HG03159 (cell line): Measurements from ENCODE around the gene ADM2.

ENCODE experiments used
- ATAC-seq: cut with Tn5 transposase; IDR thresholded peaks from one replicate; pipeline ENCODE4 v1.9.1; 2021; ENCODE audit warnings: mild to moderate bottlenecking, moderate library complexity; ENCODE audit not compliant: unreplicated experiment

Gene ADM2

DNA sequence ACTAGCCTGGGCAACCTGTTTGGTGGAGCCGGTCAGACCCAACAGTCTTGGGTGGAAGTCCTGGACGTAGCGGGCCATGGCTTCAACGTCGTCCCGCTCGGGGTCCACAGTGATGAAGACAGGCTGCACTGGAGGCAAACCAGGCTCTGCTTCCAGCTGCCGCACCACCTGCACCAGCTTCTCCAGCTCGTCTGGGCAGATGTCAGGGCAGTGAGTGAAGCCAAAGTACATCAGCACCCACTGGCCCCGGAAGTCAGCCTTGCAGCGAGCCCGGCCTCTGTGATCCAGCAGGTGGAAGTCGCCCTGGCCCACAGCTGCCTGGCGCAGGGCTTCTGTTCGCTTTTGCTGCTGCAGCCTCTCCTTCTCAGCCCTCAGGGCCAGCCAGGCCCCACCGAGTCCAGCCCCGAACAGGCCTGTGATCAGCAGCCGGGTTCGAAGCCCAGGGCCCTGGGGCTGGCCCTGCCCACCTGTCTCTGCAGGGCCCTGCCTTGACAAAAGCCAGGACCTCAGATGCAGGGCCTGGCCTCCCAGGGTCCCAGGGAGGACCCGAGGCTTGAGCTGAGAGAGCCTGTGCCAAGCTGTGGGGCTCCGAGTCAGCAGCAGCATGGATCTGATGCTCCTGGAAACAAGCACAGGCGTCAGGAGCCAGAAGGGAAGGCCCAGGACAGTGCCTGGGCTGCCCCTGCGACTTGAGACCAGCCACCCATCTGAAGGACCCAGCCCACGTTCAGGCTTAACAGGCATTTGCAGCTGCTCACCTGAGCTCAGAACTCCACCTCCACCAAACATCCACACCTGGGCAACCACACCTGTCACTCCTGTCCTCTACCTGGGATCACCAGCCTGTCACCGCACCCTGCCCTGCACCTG is 42.7 kb downstream of the ADM2 start:
- no peak for ATAC-seq

GRCh38 chr22:50524676-50525103 is 43.3 kb downstream of the ADM2 start:
- no peak for ATAC-seq

- peak; percentile 42 for ATAC-seq
Observed at GRCh38 chr22:50525104-50525857, 43.9 kb downstream of the ADM2 start, which contains the start of gene SCO2. TSS of gene SCO2 (minus strand) at chr22:50525598. CDS start at chr22:50524411, 1,187 bp downstream.

- no peak for ATAC-seq
Observed at GRCh38 chr22:50525858-50526107, 44.4 kb downstream of the ADM2 start.

- ATAC-seq: peak; percentile 26
Observed at GRCh38 chr22:50526108-50526833, 44.9 kb downstream of the ADM2 start.

- no peak for ATAC-seq
Observed at GRCh38 chr22:50526834-50527801, 45.8 kb downstream of the ADM2 start.

DNA sequence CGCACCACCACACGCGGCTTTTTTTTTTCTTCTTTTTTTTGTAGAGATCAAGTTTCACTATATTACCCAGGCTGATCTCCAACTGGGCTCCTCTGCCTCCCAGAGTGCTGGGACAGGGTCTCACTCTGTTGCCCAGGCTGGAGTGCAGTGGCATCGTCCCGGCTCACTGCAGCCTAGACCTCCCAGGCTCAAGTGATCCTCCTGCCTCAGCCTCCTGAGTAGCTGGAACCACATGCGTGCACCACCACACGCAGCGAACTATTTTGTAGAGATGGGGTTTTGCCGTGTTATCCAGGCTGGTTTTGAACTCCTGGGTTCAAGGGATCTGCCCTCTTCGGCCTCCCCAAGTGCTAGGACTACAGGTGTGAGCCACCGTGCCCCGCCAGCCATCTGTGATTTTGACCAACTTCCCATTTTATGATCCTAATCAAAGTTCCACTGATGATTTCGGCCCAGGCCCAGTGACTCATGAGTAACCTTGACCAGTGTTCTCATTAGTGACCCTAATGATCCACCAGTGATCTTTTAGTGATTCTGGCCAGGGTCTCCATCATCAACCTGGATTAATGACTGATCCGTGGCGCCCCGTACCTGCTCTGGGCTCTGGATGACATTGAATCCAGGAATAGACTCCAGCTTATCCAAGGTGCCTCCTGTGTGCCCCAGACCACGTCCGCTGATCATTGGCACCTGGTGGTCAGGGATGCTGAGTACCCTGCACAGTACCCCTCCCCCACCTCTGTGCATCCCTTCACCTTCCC is 46.8 kb downstream of the ADM2 start:
- no peak for ATAC-seq

- ATAC-seq: no peak
Observed at GRCh38 chr22:50528682-50529415, 47.5 kb downstream of the ADM2 start.

DNA sequence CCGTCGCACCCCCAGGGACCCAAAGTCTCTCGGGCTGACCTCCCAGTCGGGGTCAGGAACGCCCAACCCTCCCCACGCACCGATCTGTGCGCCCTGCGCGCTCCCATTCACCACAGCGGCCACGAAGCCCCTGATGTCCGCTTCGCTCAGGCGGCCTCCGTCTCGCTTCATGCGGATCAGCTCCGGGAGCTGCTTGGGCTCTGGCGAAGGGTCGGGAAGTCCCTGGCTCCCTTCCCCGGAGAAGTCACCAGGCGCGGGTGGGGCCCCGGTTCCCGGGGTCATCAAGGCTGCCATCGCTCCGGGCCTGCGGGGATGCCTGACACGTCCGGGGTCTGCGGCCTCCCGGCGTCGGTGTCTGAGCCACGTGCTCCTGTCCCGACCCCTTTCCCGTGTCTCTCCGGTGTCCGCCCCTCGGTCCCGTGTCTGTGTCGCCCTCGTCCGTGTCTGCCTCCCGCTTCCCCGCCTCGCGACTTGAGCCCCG is 48.1 kb downstream of the ADM2 start:
- ATAC-seq: no peak

DNA sequence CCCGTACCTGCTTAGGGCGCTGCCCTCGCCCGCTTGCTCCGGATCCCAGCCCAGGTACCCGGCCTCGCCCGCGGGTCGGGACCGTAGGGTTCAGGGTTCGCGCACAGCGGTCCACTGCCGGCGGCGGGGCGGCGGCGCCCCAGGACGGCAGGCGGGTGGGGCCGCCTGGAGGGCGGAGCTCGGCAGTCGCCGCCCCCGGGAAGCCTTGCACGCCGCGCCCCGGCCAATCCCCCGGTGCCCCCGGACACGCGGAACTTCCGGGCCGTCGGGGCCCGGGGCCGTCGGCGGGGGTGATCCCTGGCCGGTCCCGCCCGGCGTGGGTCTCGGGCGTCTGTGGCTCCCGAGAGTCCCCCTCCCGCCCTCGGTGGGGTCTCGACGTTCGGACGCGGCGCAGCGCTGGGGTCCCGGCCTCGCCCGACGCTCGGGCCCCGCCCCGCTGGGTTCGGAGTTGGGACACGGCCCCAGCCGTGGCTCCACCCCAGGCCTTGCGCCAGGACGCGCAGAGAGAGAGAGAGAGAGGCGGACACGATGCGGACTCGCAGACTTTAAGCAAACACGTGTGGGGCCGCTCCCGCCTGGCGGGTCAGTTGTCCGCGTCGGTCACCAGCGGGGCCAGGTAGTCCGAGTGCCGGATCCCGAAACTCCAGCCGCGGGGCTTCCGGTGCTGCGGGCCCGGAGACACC is 48.7 kb downstream of the ADM2 start, which contains the start of gene TYMP:
Gene TYMP (minus strand): TSS at position 116 of the 683 bp plus-strand sequence. CDS start 303 bp downstream, outside the sequence.
- ATAC-seq: peak; percentile 21

DNA sequence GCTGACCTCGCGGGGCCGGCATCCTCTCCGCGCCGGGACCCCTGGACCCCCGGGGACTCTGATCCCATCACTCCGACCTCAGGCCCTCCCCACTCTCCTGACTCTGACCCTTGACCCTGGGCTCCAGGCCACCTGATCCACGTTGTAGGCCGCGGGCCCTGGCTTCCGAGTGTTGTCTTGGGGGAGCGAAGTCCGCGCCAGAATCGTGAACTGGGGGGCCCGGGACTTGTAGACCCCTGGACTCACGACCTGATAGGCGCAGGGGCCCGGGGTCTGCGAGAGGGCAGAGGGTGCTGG is 49.2 kb downstream of the ADM2 start:
- no peak for ATAC-seq

DNA sequence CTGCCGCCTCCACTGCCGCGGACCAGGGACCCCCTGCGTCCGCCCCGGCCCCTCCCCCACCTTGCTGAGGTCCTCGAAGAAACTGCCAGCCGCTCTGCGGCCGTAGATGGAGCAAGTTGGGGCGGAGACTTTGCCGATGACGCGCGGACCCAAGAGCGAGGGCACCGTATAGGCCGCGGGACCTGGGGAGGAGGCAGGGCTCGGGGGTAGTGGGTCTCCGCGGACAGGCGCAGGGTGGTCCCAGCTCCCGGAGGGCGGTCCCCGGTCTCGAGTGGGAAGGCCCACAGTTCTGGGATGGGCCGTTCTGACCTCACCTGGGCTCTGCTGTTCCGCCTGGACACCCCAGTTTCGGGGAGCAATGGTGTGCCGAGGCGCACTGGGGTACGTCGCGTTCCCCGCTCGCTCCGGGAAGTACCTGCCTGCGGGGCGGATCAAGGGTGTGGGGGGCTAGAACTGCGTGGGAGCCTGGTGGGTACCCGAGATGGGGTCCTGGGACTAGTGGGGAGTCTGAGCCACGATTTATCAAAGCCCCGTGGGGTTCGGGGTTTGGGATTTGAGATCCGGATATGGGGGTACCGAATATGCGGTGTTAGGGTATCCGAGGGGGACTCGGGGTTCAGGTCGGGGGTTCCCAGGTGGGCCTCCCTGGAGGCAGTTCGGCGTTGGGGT is 49.7 kb downstream of the ADM2 start:
- no peak for ATAC-seq

- no peak for ATAC-seq
Observed at GRCh38 chr22:50531546-50531961, 50.2 kb downstream of the ADM2 start.

DNA sequence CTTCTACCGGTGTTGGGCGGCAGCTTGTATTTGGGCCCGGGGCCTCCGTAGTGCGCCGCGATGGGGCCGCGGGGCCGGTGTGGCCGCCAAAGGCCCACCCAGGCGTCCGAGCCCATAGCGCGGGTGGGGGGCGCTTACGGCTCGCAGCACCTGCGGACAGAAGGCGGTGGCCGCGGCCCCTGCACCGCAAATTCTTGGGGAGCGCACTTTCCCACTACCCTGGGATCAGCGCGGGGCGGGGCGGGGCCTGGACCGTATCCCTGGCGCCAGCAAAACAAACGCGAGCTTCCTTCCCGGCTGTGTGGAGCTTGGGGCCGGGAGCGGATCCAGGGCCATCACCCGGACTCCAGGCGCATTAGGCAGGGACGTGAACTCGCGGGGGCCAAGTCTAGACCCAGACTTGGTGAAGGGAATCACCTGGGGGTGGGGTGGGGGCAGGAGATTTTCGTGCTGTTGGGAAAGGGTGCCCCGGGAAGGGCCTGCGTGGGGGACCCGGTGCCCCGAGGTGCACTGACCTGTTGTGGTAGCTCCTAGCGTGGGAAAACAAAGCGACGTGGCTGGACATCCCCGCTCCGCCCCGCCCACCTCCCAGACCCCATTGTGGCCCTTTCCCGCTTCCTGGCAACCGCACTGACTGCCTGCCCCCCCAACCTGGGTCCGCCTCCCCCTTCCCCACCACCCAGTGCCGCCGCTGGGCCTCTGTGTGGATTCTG is 50.8 kb downstream of the ADM2 start:
- no peak for ATAC-seq

- no peak for ATAC-seq
Observed at GRCh38 chr22:50532824-50533796, 51.8 kb downstream of the ADM2 start.
